ENCODE results near the gene RNF224. TPM values are rescaled to one million over a fixed set of nuclear protein-coding genes. Genes with fewer than 3 reads are reported as not detected.

Gene RNF224
- total and polyA plus RNA-seq, 2 of the 13 experiments (the other 11 are each of a cell fraction or from before 2014, with no cell fraction given), result 0.09 TPM; not detected in 1

- TF ChIP-seq PRDM10 (CRISPR knock-in tag; IDR thresholded peaks at IDR 0.05; ENCODE audit: low read depth) (no peak), ZNF644 (CRISPR knock-in tag; IDR thresholded peaks at IDR 0.05; ENCODE audit: low read depth) (no peak), ZBTB44 (CRISPR knock-in tag; IDR thresholded peaks at IDR 0.05) (no peak), RCOR2 (CRISPR knock-in tag; IDR thresholded peaks at IDR 0.05) (no peak), KMT2A (CRISPR knock-in tag; IDR thresholded peaks at IDR 0.05) (no peak), TAF1 (CRISPR knock-in tag; IDR thresholded peaks at IDR 0.05) (peak; percentile 73), FOXP1 (IDR thresholded peaks at IDR 0.05) (no peak), FOXP1 (CRISPR knock-in tag; IDR thresholded peaks at IDR 0.05) (no peak), SRY (CRISPR knock-in tag; IDR thresholded peaks at IDR 0.05) (peak; percentile 80), RFX5 (IDR thresholded peaks at IDR 0.05; ENCODE audit: low read depth, low read length) (no peak), ZFP41 (CRISPR knock-in tag; IDR thresholded peaks at IDR 0.05; ENCODE audit: borderline replicate concordance) (no peak), POLR2A (IDR thresholded peaks at IDR 0.05; ENCODE audit: insufficient read depth in 1 of 2, low read depth in 2 of 2, low read length in 2 of 2) (peak in 1 of 2 experiments; percentile 80; a peak in 2 of 4 replicates), ZMYM3 (CRISPR knock-in tag; IDR thresholded peaks at IDR 0.05) (no peak), SRSF1 (optimal IDR thresholded peaks at IDR 0.05; ENCODE audit: low read depth, low read length) (no peak), ZNF543 (CRISPR knock-in tag; IDR thresholded peaks at IDR 0.05) (no peak), HOXA3 (CRISPR knock-in tag; IDR thresholded peaks at IDR 0.05) (peak; percentile 94), FOXP4 (CRISPR knock-in tag; IDR thresholded peaks at IDR 0.05) (no peak), PBX3 (CRISPR knock-in tag; IDR thresholded peaks at IDR 0.05; ENCODE audit: borderline replicate concordance) (no peak)
- TF ChIP-seq, protein P1, sequence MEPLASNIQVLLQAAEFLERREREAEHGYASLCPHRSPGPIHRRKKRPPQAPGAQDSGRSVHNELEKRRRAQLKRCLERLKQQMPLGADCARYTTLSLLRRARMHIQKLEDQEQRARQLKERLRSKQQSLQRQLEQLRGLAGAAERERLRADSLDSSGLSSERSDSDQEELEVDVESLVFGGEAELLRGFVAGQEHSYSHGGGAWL (CRISPR knock-in tag; IDR thresholded peaks at IDR 0.05), result peak; percentile 33; the same call in 1 of the 2 replicates
These were observed 27.5 kb downstream of the RNF224 start, which contains the start of gene NELFB (continued) for GRCh38 chr9:137254624-137255447.
